Nucleus accumbens (tissue), 56 donors: ENCODE results near the gene MVD.

Experiments
- DNase-seq, 56 donors: peaks; one replicate each; lab custom pipeline; 2025; lab: John Stamatoyannopoulos, UW

MVD gene

DNA sequence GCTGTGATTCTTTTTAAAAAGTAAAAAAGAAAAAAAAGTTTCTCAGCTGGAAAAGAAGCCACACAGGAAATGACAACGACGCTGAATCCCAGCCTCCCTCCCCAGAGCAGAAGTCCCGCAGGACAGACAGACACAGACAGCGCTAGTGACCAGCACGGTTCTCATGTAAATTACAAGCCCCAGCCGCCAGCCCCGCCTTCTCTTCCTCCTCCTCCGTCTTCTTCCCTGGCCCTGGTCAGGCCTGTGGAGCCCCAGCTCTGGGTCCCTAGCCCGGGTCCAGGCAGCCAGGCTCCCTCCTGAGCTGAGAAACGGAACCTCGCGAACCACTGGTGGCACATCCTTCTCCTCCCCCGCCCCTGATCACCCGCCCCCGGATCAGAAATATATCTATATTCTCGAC lies 31.5 kb downstream of the MVD start:
- no peak for DNase-seq

GRCh38 chr16:88630941-88631340 lies 31.9 kb downstream of the MVD start:
- no peak for DNase-seq

GRCh38 chr16:88630433-88630832 lies 32.5 kb downstream of the MVD start:
- no peak for DNase-seq

DNA sequence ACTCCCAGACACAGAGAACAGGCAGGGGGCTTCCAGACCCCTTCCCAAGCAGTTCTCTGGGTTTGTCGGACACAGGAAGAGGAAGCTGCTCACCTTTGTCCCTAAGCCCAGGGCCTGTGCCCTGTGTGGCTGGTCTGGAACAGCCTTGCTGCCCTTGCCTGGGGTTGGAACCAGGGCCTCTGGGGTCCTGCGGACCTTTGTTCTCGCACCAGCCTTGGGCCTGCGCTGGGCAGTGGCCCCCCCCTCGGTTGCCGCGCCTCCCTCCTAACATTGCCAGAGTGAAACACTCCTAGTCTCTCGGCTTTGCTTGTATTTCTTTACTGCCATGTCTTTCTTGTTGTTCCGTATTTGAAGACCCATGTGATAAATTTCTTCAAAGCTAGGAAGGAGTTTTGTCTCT lies 33.1 kb downstream of the MVD start:
- DNase-seq: no peak

DNA sequence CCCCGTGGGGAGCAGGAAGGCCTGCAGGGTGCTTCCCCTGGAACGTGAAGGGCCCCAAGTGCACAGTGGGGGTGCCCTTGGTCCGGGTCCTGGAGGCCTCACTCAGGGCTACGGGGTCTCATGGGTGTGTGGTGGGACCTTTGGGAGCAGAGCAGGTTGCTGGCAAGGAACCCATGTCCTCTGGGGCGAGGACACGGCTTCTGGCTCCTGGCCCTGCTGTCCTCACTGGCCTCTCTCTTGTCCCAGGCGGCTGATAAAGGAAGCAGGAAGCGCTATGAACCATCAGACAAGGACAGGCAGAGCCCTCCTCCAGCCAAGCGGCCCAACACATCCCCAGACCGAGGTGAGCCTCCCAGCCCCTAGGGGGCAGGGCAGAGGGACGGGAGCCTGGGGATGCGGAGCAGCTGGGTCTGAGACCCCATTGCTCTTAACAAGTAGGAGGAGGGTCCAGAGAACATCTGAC lies 34.3 kb downstream of the MVD start:
- DNase-seq: no peak

DNA sequence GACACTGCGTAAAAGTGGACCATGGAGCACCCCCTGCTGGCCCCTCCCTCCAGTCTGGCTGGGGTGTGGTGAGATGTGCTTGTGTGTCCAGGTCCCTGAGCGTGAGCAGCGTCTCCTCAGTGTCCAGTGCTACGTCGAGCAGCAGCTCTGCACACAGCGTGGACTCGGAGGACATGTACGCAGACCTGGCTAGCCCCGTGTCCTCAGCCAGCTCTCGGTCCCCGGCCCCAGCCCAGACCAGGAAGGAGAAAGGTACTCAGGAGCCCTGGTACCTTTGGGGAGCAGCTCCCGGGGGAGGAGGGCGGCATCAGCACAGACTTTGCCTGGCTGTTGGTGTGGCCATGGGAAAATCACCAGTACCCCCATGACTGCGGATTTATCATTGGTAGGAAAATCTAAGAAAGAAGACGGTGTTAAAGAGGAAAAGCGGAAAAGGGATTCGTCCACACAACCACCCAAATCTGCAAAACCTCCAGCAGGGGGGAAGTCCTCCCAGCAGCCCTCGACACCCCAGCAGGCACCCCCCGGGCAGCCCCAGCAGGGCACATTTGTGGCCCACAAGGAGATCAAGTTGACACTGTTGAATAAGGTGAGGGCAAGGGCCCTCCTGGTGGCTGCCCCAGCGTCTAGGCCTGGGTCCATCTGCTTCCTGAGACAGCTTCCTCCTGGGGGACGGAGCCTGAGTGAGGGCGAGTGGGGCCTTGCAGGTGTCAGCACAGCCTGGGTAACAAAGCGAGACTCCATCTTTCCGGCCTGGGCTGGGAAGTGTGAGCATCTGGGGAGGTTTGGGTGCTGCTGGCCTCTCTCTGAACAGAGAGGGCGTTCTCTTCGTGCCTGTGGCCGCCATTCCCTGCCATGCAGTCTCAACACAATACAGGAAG lies 35.1 kb downstream of the MVD start:
- DNase-seq: no peak

- DNase-seq: no peak
Observed at GRCh38 chr16:88626646-88627045, 36.2 kb downstream of the MVD start.

DNA sequence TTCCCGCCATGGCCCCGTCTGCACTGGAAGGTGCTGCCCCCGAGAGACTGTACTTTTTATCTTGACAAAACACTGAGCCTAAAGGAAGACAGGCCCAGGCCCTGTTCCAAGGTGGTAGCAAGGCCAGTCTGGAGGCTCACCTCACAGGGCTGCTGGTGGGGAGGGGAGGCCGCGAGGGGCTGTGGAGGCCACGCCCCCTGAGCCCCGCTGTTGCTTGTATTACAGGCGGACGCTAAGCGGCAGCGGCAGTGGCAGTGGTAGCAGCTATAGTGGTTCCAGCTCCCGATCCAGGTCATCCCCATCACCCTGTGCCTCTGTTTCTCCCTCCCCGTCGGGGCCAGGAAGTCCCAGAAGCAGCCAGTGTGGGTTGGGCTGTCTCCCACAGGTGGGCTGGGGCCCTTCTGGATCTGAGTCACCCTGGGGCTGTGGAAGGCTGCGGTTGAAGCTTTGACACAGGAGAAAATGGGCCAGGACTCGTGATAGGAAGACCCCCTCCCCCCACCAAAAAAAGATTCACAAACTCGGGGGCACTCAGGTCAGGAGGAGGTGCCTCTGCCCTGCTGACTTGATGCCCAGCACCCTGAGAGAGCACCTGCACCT lies 37.8 kb downstream of the MVD start:
- no peak for DNase-seq

DNA sequence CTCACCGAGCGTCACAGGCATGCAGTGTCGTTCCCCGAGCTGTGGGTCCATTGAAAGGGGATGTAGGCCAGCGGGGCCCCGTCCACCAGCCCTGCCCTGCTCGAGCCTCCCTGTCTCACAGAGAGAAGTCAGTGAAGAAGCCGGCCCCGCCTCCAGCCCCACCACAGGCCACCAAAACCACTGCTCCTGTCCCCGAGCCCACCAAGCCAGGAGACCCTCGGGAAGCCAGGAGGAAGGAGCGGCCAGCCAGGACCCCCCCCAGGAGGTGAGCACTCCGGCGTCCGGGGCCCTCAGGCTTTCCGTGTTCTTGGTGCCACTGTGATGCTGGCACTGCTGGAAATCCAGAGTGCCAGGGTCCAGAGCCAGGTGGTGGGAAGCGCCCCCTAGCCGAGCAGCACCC lies 38.4 kb downstream of the MVD start:
- DNase-seq: no peak

DNA sequence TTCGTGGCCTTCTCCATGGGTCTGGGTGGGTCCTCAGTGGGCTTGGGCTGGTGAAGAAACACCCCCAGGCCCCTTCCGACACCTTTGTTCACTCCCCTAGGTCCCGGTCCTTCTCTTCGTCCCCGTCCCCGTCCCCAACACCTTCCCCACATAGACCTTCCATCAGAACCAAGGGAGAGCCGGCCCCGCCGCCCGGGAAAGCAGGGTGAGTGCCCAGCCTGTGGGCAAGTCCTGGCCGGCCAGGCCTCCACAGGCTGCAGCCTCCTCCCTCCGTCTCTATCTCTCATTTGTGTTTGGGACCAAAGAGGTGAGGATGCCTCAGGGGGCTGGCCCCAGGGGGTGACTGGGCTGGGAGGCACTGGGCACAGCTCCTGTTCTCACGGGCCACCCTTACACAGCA lies 39.0 kb downstream of the MVD start:
- no peak for DNase-seq

- DNase-seq: peak in 36 of 56 donors; percentile 8 to 88 (median 62)
Observed at GRCh38 chr16:88622866-88623265, 40.0 kb downstream of the MVD start.

DNA sequence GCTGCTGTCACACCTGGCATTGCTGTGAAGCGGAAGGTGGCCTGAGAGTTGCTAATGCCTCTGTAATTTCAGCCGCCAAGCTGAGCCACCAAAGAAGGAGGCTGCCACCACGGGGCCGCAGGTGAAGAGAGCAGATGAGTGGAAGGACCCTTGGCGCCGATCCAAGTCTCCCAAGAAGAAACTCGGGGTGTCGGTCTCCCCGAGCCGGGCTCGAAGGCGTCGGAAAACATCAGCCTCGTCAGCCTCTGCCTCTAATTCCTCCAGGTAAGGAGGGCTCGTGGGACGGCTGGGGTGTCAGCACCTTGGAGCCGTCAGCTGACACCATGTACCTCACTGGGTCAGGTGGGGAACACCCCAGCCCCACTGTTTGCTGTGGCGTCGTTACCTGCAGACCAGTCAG lies 40.8 kb downstream of the MVD start:
- no peak for DNase-seq

DNA sequence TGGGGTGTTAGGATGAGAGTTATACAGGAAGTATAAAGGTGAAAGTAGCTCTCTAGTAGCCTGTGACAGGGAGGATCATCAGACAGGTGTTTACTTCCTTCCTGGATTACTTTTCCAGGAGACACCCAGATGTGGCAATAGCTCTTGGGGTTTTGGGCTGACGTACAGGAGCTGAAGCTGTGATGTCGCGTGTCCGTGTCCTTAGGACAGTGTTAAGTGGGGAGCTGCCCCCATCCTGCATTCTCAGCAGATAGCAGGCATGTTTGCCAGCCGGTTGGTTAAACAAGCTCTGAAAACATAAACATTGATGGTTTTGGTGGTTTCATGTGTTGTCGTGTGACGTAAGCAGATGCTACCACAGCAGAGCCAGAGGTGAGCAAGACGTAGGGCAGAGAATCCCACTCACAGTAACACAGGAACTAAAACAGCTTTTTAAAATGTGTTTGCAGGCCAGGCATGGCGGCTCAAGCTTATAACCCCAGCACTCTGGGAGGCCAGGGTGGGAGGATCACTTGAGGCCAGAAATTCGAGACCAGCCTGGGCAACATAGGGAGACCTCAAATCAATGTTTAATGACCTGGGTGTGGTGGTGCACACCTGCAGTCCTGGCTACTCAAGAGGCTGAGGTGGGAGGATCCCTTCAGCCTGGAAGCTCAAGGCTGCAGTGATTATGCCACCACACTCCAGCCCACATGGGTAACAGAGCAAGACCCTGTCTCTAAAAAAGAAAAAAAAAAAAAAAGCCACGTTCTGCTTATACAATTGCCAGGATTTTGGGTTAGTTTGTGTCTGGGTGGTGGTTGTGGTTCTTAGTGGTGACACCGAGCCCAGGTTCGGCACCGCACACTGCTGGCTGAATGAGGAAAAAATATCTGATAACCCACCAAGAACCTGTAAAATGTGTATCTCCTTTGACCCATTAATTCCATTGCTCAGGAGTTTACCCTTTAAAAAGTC lies 42.8 kb downstream of the MVD start:
- no peak for DNase-seq

GRCh38 chr16:88618956-88619667 lies 43.8 kb downstream of the MVD start:
- DNase-seq: no peak

GRCh38 chr16:88618182-88618955 lies 44.5 kb downstream of the MVD start:
- no peak for DNase-seq

- no peak for DNase-seq
Observed at GRCh38 chr16:88617268-88618031, 45.4 kb downstream of the MVD start.

GRCh38 chr16:88616736-88617135 lies 46.2 kb downstream of the MVD start:
- no peak for DNase-seq

DNA sequence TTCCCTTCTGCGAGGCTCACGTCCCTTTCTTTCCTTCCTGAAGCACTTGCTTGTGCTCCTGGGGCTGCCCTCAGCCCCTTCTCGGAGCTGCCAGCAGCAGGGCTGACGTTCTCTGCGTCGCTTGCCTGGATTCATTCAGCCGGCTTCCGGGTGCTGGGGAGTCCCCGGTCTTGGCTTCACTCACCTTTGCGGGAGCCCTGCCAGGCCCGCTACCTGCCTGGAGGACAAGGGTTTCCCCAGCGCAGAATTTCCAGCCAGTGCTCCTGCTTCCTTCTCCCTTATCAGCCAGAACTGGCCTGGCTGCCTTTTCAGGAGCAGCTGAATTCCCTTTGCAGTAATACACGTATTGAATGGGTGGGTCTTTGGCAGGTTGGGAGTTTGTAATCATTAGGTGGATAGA lies 46.6 kb downstream of the MVD start:
- DNase-seq: no peak
